ENCODE measurements around the gene HNRNPF. TPM values are rescaled to one million over a fixed set of nuclear protein-coding genes. Genes with fewer than 3 reads are reported as not detected.

HNRNPF gene
- total and polyA plus RNA-seq, 2 of the 8 experiments (the other 6 are each of a cell fraction or from before 2014, with no cell fraction given): 209 to 389 TPM

DNA sequence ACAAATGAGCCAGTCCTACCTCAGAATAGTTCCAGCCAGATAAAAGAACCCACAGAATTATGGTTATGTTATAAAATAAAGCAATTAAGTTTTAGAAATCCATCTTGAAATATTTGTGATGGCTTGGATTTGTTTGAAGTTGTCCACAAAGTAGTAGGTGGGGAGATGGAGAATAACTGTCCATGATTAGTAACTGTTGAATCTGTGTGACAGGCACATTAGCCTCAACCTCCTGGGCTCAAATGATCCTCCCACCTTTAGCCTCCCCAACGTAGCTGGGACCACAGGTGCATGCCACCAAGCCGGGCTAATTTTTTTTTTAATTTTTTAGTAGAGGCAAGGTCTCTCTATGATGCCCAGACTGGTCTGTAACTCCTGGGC, 10.1 kb downstream of the HNRNPF start:
- H3K4me3 ChIP-seq (ENCODE audit: extremely low read depth in 1 of 4, insufficient read depth in 2 of 4, low read depth in 3 of 4, low read length in 4 of 4): 0 out of 8 replicates have a peak overlapping the region, but pooled peaks of 1 of the 4 experiments have one; percentile 4
- DNase-seq (ENCODE audit: low read depth in 1 of 2, low spot score in 2 of 2): no peak
- no peak overlapping the region for H2BK20ac ChIP-seq (ENCODE audit: low read length)
- no peaks in the 10 kb centered on the region for H3K9me3 ChIP-seq (ENCODE audit: insufficient read depth in 2 of 2, low read depth in 1 of 2, low read length in 1 of 2)
- H3K27me3 ChIP-seq (replicated peaks in 1 of 4; ENCODE audit: control insufficient read depth in 3 of 4, extremely low read depth in 1 of 4, insufficient read depth in 3 of 4, low read length in 3 of 4): no peaks in the 10 kb centered on the region
- no peak overlapping the region for H3K27ac ChIP-seq (ENCODE audit: low read depth, low read length)
- no peak overlapping the region for H3K9ac ChIP-seq (replicated peaks in 1 of 4; ENCODE audit: extremely low read depth in 1 of 4, low read depth in 3 of 4, low read length in 3 of 4)
- peak in 1 of 2 experiments; percentile 32; a peak in 1 of 3 replicates for TF ChIP-seq POLR2A (IDR thresholded peaks at IDR 0.05; ENCODE audit: control extremely low read depth in 1 of 2, low read depth in 2 of 2, low read length in 2 of 2)
- no peak for TF ChIP-seq RBBP5 (IDR thresholded peaks at IDR 0.05; ENCODE audit: borderline replicate concordance, low read depth, low read length)
- H2BK12ac ChIP-seq (ENCODE audit: low read depth, low read length): no peak overlapping the region
- no peak overlapping the region for H3K4ac ChIP-seq (replicated peaks; ENCODE audit: insufficient read length, low read depth, low read length)
- WGBS, 2 experiments (ENCODE audit: extremely low coverage in 1 of 2, insufficient coverage in 1 of 2, insufficient read length in 1 of 2, insufficient replicate concordance in 2 of 2, low coverage in 1 of 2, low lambda C conversion rate in 2 of 2, missing lambda C conversion rate in 1 of 2): 85% methylated on average over 2 of the region's 2 CpGs; no CpG with 5 or more reads in 1 of the 2 experiments
- no peak overlapping the region for H3K23ac ChIP-seq (ENCODE audit: insufficient read length)
- H2BK120ac ChIP-seq (replicated peaks; ENCODE audit: low read depth, low read length): no peak overlapping the region
- peaks cover 5 to 19% (median 11%) of the 10 kb centered on the region in 4 experiments; a peak in 6 of 8 replicates for H3K36me3 ChIP-seq (ENCODE audit: control insufficient read depth in 2 of 4, insufficient read depth in 4 of 4, low read length in 3 of 4)
- peak overlapping the region in 1 of 2 experiments; percentile 86; a peak in 1 of 4 replicates for H3K4me2 ChIP-seq (ENCODE audit: insufficient read depth in 1 of 2, low read depth in 2 of 2, low read length in 2 of 2)
- no peak overlapping the region for H3K14ac ChIP-seq (ENCODE audit: insufficient read length)
- H3K79me1 ChIP-seq (ENCODE audit: low read depth, low read length): no peaks in the 10 kb centered on the region; the same call in none of the 2 replicates
- no peak overlapping the region for H4K8ac ChIP-seq (ENCODE audit: extremely low read depth, insufficient read depth, low read length)
- peaks cover 10% of the 10 kb centered on the region for H3K23me2 ChIP-seq (ENCODE audit: low read depth, low read length)
- no peak overlapping the region for H3K56ac ChIP-seq (replicated peaks; ENCODE audit: insufficient read length, low read depth, low read length)
- H4K5ac ChIP-seq (ENCODE audit: insufficient read length, low read depth, low read length): no peak overlapping the region
- no peak overlapping the region for H2AK5ac ChIP-seq (ENCODE audit: low read depth, low read length)
- peaks cover 5 to 22% (median 14%) of the 10 kb centered on the region in 4 experiments for H3K4me1 ChIP-seq (replicated peaks in 1 of 4; ENCODE audit: control insufficient read depth in 3 of 4, insufficient read depth in 4 of 4, low read length in 3 of 4)
- CTCF ChIA-PET (ENCODE audit: partially characterized antibody): no interaction called here
- no peak overlapping the region for H4K91ac ChIP-seq (replicated peaks; ENCODE audit: insufficient read length, low read length)
- POLR2A ChIA-PET (ENCODE audit: partially characterized antibody): interaction anchor here (1.3 to 10.5 kb wide), 6 partner anchors 8 to 38 kb away, joined by 4 to 112 read pairs (median 12); partner anchors contain the start of genes HNRNPF and ZNF487
- no peak for FAIRE-seq
- H2BK5ac ChIP-seq (ENCODE audit: low read depth, low read length): 0 out of 2 replicates have a peak overlapping the region, but pooled peaks have one; percentile 21
- H2BK15ac ChIP-seq (ENCODE audit: low read length): no peak overlapping the region
- peaks cover 57 to 92% of the 10 kb centered on the region in 2 experiments for H3K79me2 ChIP-seq (ENCODE audit: control insufficient read depth in 1 of 2, insufficient read depth in 2 of 2, low read length in 2 of 2)
- no peak overlapping the region for H2AFZ ChIP-seq (ENCODE audit: low read length)
- H3K18ac ChIP-seq (ENCODE audit: extremely low read depth, low read length): no peak overlapping the region
- H4K20me1 ChIP-seq (replicated peaks in 1 of 2; ENCODE audit: control insufficient read depth in 1 of 2, insufficient read depth in 2 of 2, low read length in 2 of 2): peaks cover 20 to 32% of the 10 kb centered on the region in 2 experiments

All from H1 (cell line).